Lower leg skin (tissue), 3 donors: ENCODE data around the gene ATF7.

ENCODE experiments used
- POLR2A ChIP-seq, 2 donors: fragments of 450-650 bp; IDR thresholded peaks; one replicate each; pipeline ENCODE4 v1.6.1; 2016 to 2017; ENCODE audit warnings: antibody characterized with exemption in 2 of 2, mild to moderate bottlenecking in 1 of 2, moderate library complexity in 1 of 2
- TF ChIP-seq, protein P1 (sequence below), 3 donors: fragments of 450-650 bp; IDR thresholded peaks; one replicate each; pipeline ENCODE4 v1.5.1; 2016; ENCODE audit warnings: antibody characterized with exemption in 3 of 3, mild to moderate bottlenecking in 3 of 3, moderate library complexity in 2 of 3

DNA sequence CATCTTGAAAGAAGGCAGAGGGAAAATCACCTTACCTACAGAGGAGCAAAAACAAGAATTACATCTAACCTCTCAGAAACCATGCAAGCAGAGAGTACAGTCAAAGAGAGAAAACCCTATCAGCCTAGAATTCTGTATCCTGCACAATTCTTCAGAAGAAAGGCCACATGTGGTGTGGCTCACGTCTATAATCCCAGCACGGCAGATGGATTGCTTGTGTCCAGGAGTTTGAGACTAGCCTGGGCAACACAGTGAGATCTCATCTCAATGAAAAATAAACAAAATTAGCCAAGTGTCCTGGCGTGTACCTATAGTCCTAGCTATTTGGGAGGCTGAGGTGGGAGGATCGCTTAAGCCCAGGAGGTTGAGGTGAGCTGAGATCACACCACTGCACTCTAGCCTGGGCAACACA lies 48.2 kb downstream of the ATF7 start:
- TF ChIP-seq, protein P1, sequence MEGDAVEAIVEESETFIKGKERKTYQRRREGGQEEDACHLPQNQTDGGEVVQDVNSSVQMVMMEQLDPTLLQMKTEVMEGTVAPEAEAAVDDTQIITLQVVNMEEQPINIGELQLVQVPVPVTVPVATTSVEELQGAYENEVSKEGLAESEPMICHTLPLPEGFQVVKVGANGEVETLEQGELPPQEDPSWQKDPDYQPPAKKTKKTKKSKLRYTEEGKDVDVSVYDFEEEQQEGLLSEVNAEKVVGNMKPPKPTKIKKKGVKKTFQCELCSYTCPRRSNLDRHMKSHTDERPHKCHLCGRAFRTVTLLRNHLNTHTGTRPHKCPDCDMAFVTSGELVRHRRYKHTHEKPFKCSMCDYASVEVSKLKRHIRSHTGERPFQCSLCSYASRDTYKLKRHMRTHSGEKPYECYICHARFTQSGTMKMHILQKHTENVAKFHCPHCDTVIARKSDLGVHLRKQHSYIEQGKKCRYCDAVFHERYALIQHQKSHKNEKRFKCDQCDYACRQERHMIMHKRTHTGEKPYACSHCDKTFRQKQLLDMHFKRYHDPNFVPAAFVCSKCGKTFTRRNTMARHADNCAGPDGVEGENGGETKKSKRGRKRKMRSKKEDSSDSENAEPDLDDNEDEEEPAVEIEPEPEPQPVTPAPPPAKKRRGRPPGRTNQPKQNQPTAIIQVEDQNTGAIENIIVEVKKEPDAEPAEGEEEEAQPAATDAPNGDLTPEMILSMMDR (IDR thresholded peaks at IDR 0.05): no peak
- TF ChIP-seq POLR2A (IDR thresholded peaks at IDR 0.05): no peak
